Adrenal gland (tissue), 12 donors: Measurements from ENCODE around the gene CLDN16. TPM values are rescaled to one million over a fixed set of nuclear protein-coding genes. Genes with fewer than 3 reads are reported as not detected.

Experiments
- DNase-seq, 7 donors: peaks; one replicate each; pipeline ENCODE4 v3.0.0-alpha.2; 2019 to 2020
- H3K27ac ChIP-seq, 5 donors: fragments of 200-600 bp; sonication (generic) in 4 of 5; 1 replicate in 3 of 5; 2 replicates in 2 of 5; pipeline versions ENCODE4 v1.5.1 to v1.8.0; 2016 to 2020; ENCODE audit warnings: mild to moderate bottlenecking in 1 of 5
- H3K27me3 ChIP-seq: fragments of 200-600 bp; 2 replicates; pipeline ENCODE4 v1.8.0; 2021
- H3K36me3 ChIP-seq, 2 donors: fragments of 200-600 bp; replicated peaks in 1 of 2; 1 replicate in 1 of 2; 2 replicates in 1 of 2; pipeline versions ENCODE4 v1.5.1 to v1.8.0; 2018 to 2022
- H3K4me1 ChIP-seq, 2 donors: fragments of 200-600 bp; replicated peaks in 1 of 2; 1 replicate in 1 of 2; 2 replicates in 1 of 2; pipeline versions ENCODE4 v1.5.1 to v1.8.0; 2018 to 2021
- H3K4me3 ChIP-seq, 4 donors: fragments of 200-600 bp; sonication (generic) in 3 of 4; one replicate each; pipeline ENCODE4 v1.5.1; 2016 to 2018
- H3K9me3 ChIP-seq, 3 donors: fragments of 200-600 bp; sonication (generic) in 1 of 3; replicated peaks in 1 of 3; 1 replicate in 2 of 3; 2 replicates in 1 of 3; pipeline versions ENCODE4 v1.5.1 to v1.8.0; 2016 to 2021
- POLR2A ChIP-seq, 2 donors: fragments of 450-650 bp; IDR thresholded peaks; one replicate each; pipeline ENCODE4 v1.6.1; 2017; ENCODE audit warnings: antibody characterized with exemption in 2 of 2, mild to moderate bottlenecking in 2 of 2, moderate library complexity in 1 of 2
- WGBS, 4 donors: extraction: QIAGEN DNeasy Blood & Tissue Kit in 2 of 4; methylation state at CpG; one replicate each; pipeline versions ENCODE4 v1.1.5 to v1.1.7; 2013 to 2017; 5-methylcytosine and 5-hydroxymethylcytosine counted together
- intact Hi-C, 2 donors: fragments of 100-400 bp; cut with DNase I; formaldehyde crosslinking; loops; one replicate each; pipeline versions ENCODE4 v1.14.1 to v1.15.0; 2022 to 2023
- polyA plus RNA-seq, 3 donors: library from polyadenylated mRNA; stranded (reverse); fragments of 200-250 nt in 2 of 3; fragments of 350-450 nt in 1 of 3; fragmentation: Illumina TruSeq in 1 of 3; extraction: RNeasy Lipid Tissue Mini Kit (QIAGEN cat#74804) in 1 of 3; gene quantifications; one replicate each; pipeline ENCODE4 v1.2.3, GENCODE V29; 2013 to 2014
- total RNA-seq, 9 donors: library from RNA; depleted of rRNA in 4 of 9; stranded (reverse); fragments of >200 nt in 4 of 9; fragments of 120-200 nt in 1 of 9; fragmentation: NEBNext Ultra II Directional in 1 of 9; extraction: Animal tissue kit (Norgen Biotek cat#: 25700) in 1 of 9; gene quantifications; one replicate each; pipeline versions ENCODE4 v1.1.0 to v1.2.4, GENCODE V29; 2013 to 2023
- TF ChIP-seq, protein P1 (sequence below), 6 experiments: fragments of 450-650 bp in 4 of 6; fragments of 200-600 bp in 2 of 6; sonication (generic) in 1 of 6; IDR thresholded peaks; 1 replicate in 5 of 6; 2 replicates in 1 of 6; pipeline versions ENCODE4 v1.5.1 to v1.8.0; 2016 to 2021; ENCODE audit warnings: antibody characterized with exemption in 6 of 6, mild to moderate bottlenecking in 2 of 6, moderate library complexity in 1 of 6
- donor health status: healthy with polysubstance abuse.
- donor health status: Bipolar disorder and iron deficiency.
- donor health status: DM: yes; HTN: yes; CAD: no.
- donor health status: DM: no; HTN: no; CAD: no.
- donor health status: DM: no; HTN: no; CAD: no.
- donor health status: DM: yes; HTN: yes; CAD: no.

CLDN16 gene
- total and polyA plus RNA-seq, 12 donors: 0.20 to 2.9 (median 0.71) TPM

DNA sequence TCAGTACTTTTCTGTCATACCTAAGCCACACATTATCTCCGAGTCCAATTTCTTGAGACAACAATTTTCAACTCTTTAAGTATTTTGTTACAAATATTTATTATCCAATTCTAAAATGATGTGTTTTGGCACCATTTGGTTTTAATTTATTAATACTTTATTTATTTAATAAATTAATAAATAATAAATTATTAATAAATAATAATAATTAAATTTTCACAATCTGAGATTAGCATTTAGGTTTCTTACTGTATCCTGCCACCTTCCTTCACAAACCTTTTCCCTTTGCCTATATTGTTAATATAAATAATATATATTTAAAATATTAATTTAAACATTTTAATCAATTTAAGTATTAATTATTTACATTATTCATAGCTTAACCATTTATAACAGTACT, 37.9 kb downstream of the CLDN16 start:
- Histone ChIP-seq H3K4me1 (no peaks in the 10 kb centered on the region), H3K9me3 (no peaks in the 10 kb centered on the region), H3K36me3 (no peaks in the 10 kb centered on the region), H3K27me3 (no peaks in the 10 kb centered on the region), H3K27ac (no peak overlapping the region), H3K4me3 (no peak overlapping the region)
- TF ChIP-seq POLR2A (IDR thresholded peaks at IDR 0.05): no peak
- TF ChIP-seq, protein P1, sequence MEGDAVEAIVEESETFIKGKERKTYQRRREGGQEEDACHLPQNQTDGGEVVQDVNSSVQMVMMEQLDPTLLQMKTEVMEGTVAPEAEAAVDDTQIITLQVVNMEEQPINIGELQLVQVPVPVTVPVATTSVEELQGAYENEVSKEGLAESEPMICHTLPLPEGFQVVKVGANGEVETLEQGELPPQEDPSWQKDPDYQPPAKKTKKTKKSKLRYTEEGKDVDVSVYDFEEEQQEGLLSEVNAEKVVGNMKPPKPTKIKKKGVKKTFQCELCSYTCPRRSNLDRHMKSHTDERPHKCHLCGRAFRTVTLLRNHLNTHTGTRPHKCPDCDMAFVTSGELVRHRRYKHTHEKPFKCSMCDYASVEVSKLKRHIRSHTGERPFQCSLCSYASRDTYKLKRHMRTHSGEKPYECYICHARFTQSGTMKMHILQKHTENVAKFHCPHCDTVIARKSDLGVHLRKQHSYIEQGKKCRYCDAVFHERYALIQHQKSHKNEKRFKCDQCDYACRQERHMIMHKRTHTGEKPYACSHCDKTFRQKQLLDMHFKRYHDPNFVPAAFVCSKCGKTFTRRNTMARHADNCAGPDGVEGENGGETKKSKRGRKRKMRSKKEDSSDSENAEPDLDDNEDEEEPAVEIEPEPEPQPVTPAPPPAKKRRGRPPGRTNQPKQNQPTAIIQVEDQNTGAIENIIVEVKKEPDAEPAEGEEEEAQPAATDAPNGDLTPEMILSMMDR (IDR thresholded peaks at IDR 0.05): no peak
- DNase-seq: no peak
- intact Hi-C loops: loop anchor here in 1 of 2 donors (10.0 kb wide), 1 partner anchor 101 kb away; the partner anchor contains the start of gene CLDN1
- 94 to 98% (median 96%) methylated on average over 1 of the region's 1 CpG for WGBS, 4 donors

DNA sequence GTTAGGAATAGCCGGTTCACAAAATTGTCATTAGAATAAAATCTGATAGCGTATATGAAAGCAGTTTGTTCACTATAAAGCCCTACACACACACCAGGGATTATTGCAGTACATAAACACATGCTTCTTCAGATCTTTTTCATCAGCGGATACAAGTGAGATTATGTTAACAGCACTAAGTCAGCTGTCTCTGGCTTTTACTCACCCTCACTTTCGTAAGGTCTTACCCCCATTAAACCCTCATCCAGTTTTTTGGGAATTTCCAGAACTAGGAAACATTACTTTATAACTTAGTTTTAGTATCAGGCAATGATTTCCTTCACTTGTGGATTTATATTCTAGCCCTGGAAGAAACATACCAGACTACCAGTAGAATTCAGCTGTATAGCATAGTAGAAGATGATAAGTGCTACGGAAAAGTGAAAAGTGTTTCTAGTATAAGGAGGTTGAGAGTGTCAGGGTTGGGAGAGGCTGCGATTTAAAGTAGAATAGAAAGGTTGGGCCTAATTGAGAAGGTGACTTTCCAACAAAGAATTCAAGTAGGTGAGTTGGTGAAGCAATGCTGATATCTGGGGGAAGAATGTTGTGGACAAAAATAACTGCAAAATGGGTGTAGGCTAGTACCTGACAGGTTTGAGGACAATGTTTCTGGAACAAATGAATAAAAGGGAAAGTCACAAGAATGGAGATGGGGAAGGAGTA, 39.0 kb downstream of the CLDN16 start:
- Histone ChIP-seq H3K4me1 (no peaks in the 10 kb centered on the region), H3K9me3 (no peaks in the 10 kb centered on the region), H3K27ac (no peak overlapping the region), H3K4me3 (no peak overlapping the region), H3K27me3 (no peaks in the 10 kb centered on the region), H3K36me3 (no peaks in the 10 kb centered on the region)
- TF ChIP-seq, protein P1 (IDR thresholded peaks at IDR 0.05): no peak
- TF ChIP-seq POLR2A (IDR thresholded peaks at IDR 0.05): no peak
- 91 to 96% (median 94%) methylated on average over 6 of the region's 6 CpGs for WGBS, 4 donors
- no peak for DNase-seq
- intact Hi-C loops: loop anchor here in 1 of 2 donors (10.0 kb wide), 1 partner anchor 102 kb away; the partner anchor contains the start of gene CLDN1

DNA sequence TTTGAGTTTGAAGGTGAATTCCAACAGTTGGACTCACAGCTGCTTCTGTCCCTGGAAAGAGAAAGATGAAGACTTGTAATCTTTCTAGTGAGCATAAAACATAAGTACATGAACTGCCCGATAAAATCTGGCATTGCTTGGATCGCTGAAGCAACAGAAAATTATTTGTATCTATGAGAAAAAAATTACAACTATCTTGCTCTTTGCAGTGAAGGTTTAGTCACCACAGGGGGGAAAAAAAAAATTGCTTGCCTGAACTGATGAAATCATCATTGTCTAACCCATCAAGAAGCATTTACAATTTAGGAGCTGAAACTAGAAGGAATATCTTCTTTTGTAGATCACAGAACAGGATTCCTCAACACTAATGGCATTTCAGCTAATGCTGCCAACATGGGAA, 41.7 kb downstream of the CLDN16 start:
- intact Hi-C loops: loop anchor here in 1 of 2 donors (10.0 kb wide), 1 partner anchor 105 kb away; the partner anchor contains the start of gene CLDN1
- no peaks in the 10 kb centered on the region for H3K4me1 ChIP-seq
- WGBS, 4 donors: 89 to 96% (median 91%) methylated on average over 2 of the region's 2 CpGs

DNA sequence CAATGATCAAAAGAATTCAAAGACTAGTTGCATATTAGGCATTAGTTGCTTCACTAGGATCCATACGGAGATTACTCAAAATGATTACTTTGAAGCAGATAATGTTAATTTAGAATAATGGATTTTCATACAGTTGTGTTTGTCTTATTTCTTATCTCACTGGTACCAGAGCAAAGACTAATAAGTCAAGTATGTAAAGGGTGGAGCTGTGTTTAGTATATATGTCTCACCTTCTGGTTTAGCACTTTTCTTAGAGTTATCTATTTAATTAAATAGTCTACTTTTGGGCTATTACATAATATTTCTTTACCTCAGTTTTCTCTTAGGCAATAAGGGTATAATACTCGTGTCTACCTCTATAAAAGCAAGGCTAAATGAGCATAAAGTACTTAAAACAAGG, 42.9 kb downstream of the CLDN16 start:
- Histone ChIP-seq H3K27me3 (no peaks in the 10 kb centered on the region), H3K4me1 (no peaks in the 10 kb centered on the region), H3K36me3 (no peaks in the 10 kb centered on the region), H3K4me3 (no peak overlapping the region), H3K9me3 (no peaks in the 10 kb centered on the region), H3K27ac (no peak overlapping the region)
- DNase-seq: no peak
- TF ChIP-seq POLR2A (IDR thresholded peaks at IDR 0.05): no peak
- TF ChIP-seq, protein P1 (IDR thresholded peaks at IDR 0.05): no peak
- intact Hi-C loops: no loop called here
- 76 to 86% (median 81%) methylated on average over 2 of the region's 2 CpGs for WGBS, 4 donors

More for the DNA sequence above, 41.7 kb downstream of the CLDN16 start:
- TF ChIP-seq POLR2A (IDR thresholded peaks at IDR 0.05): no peak
- TF ChIP-seq, protein P1 (IDR thresholded peaks at IDR 0.05): no peak
- Histone ChIP-seq H3K36me3 (no peaks in the 10 kb centered on the region), H3K27ac (no peak overlapping the region), H3K9me3 (no peaks in the 10 kb centered on the region), H3K27me3 (no peaks in the 10 kb centered on the region), H3K4me3 (no peak overlapping the region)
- no peak for DNase-seq
